ENCODE results near the gene F12.
"Not testable (repeated sequence)": the region's sequence is repeated elsewhere in the genome, so short reads cannot be mapped to it uniquely, and the experiment has no call there.

The F12 gene

DNA sequence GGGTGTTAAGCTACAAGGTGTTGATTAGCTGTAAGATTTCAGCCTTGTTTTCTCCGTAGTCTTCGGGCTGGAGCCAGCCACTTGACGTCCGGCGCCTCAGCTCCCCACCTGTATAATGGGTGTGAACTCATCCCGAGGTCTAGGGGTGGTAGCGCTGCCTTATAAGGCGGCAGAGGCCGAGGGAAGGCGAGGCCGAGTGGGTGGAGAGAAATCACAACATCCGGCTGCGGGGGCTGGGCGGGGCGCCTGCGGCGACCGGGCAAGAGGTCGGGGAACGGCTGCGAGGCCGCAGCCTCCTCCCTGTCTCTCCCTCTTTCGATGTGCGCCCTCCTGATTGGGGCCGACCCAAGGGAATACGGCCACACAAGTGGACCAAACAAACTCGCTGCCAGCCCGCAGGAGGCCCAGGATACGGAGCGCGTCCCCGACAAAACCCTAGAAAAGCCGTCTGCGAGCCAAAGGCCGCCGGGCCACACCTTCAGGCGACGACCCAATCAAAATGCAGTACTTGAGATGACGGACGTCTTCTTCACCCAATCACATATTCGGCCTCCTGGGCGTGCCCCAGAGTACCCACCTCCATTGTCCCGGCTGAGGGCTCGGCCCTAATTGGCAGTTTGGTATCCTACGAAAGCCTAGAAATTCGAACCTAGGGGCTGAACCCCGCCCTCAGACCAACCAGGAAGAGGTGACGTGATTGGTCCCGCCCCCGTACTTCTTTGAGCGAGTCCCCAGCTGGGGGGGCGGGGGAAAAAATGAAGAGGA is 16.6 kb upstream of the F12 start:
- intact Hi-C loops (cut with DNase I): loop anchor here (2.0 to 5.0 kb wide), 2 partner anchors 27 to 91 kb away; partner anchors contain the start of gene DDX41

DNA sequence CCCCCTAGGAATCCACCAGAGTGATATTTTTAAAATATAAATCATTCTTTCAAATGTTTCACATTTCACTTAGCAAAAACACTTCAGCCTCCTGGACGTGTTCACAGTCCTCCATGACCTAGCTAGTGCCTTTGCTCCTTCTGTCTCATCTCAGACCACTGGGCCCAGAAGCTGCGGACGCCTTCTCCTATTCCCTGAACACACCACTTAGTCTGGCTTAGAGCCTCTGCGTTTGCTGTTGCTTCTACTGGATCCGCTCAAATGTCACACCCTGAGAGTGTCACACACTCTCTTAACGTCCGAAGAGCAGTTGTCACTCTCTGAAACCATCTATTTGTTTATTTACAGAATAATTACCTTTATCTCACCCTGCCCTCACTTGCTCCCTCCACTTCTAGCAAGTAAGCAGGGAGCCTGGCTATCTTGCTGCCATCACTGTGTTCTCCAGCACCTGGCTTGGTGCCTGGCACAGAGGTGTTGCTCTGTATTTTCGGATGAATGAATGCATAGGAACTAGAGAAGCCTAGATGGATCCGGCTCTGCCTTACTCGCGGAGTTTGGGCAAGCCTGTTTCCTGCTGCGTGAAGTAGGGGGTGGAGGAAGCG is 15.9 kb upstream of the F12 start:
- no peak for DNase-seq
- intact Hi-C loops (cut with DNase I): loop anchor here (5.0 kb wide), 1 partner anchor 92 kb away; the partner anchor contains the start of gene DDX41

More for the DNA sequence above, 16.6 kb upstream of the F12 start:
- peak; percentile 98 to 100 (median 100) for DNase-seq

DNA sequence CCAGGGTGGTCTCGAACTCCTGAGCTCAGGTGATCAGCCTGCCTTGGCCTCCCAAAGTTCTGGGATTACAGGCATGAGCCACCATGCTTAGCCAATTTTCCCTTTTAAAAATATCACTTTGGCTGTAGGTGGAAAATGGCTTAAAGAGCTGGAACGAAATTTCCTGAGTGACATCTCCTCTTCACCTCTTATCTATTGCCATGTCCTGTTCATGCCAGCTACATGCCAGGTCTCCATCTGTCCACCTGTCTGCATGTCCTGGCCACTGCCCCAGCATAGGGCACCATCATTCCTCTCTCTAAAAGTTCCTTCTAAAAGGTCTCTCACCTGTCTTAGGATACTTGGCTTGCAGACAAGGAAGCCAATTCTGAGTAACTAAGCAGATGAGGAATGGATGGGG is 14.3 kb upstream of the F12 start:
- intact Hi-C loops (cut with DNase I): no loop called here
- DNase-seq: no peak

DNA sequence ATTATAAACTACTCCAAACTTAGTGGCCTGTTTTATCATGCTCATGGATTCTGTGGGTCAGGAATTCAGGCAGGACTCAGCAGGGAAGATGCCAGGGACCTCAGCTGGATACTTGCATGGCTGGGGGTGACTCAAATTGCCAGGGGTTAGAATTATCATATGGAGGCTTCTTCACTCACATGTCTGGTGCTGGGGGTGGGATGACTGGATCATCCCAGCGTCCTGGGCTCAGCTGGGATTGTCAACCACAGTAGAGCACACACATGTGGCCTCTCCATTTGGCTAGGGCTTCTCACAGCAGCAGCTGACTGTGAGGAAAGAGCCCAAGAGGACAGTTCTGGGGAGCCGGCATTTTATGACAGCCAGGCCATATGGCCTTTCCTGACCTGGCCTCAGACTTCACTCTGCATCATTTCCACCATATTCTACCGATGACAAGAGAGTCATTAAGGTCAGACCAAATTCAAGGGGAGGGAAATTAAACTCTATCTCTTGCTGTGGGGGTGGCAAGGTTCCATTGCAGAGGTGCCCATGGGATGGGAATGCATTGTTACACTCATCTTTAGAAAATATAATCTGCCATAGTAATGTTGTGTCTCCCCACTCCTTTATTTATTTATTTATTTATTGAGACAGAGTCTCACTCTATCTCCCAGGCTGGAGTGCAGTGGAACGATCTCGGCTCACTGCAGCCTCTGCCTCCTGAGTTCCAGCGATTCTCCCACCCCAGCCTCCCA is 11.9 kb upstream of the F12 start:
- intact Hi-C loops (cut with DNase I): no loop called here
- no peak for DNase-seq

DNA sequence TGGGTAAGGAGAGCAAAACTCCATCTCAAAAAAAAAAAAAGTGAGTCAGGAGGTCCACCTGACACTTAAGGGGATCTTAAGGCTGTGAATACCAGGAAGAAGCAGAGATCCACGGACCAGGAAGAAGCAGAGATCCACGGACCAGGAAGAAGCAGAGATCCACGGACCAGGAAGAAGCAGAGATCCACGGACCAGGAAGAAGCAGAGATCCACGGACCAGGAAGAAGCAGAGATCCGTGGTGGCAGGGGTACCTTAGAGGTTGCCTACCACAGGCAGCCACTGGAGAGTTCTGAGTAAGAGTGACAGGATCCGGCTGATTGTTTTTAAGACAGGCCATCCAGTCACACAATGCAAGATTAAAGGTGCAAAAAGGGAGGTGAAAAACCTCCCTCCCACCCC is 11.1 kb upstream of the F12 start:
- DNase-seq; intact Hi-C loops (cut with DNase I): not testable (repeated sequence)

DNA sequence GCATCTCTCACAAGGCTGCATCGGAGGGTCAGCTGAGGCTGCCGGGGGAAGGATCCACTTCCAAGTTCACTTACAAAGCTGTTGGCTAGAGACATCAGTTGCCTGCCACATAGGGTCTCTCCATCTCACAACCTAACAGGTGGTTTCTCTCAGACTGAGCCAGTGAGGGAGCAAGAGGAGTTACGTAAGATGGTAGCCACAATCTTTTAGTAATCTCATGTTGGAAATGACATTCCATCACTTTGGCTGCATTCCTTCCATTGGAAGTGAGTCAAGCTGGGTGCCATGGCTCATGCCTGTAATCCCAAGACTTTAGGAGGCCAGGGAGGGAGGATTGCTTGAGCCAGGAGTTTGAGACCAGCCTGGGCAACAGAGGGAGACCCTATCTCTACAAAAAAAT is 9.7 kb upstream of the F12 start:
- no peak for DNase-seq
- intact Hi-C loops (cut with DNase I): no loop called here

DNA sequence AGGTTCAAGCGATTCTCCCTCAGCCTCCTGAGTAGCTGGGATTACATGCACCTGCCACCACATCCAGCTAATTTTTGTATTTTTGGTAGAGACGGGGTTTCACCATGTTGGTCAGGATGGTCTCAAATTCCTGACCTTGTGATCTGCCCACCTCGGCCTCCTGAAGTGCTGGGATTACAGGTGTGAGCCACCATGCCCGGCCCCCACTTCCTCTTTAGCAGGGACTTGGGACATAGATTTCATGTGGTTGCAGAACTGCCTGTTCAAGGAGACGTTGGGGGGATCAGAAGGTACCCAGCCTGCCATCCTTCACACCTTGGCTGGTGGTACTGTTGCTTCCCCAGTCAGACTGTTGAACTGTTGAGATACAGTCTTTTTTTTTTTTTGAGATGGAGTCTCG is 7.7 kb upstream of the F12 start:
- DNase-seq; intact Hi-C loops (cut with DNase I): not testable (repeated sequence)

DNA sequence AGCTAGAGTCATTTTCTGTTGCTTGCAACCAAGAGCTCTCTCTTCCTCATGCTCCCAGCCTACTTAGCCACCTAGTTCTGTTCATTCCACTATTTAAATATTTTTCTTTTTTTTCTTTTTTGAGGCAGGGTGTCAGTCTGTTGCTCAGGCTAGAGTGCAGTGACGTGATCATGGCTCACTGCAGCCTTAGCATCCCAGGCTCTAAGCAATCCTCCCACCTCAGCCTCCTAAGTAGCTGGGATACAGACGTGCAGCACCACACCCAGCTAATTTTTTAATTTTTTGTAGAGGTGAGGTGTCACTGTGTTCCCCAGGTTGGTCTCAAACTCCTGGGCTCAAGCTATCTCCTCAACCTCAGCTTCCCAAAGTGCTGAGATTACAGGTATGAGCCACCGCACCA is 5.1 kb upstream of the F12 start:
- intact Hi-C loops (cut with DNase I): no loop called here
- peak in 4 of 42 donors; percentile 33 to 57 (median 47) for DNase-seq

DNA sequence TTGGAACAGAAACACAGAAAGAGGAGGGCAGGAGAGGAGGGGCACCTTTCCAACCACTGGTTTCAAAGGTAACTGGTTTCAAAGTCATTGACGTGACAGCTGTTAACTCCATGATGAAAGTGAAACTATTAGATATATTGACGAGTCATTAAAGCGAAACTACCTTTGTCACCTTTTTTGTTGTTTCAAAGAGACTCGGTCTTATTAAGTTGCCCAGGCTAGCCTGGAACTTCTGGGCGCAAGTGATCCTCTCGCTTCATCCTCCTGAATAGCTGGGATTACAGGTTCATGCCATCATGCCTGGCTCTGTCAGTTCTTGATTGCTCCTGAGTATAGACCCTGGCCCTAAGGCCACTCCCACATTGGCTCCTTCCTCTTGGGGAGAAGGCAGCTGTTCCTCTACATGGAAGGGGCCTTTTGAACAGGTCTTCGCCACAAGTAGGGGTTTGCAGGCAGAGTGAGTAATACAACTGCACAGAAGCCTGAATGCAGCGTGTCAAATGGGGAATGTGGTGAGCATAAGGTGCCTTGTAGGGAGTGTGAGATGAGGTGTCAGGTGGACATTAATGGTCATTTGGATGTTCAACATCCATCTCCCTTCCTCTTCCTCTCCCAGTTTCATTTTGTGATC is 3.4 kb upstream of the F12 start:
- intact Hi-C loops (cut with DNase I): no loop called here
- no peak for DNase-seq

DNA sequence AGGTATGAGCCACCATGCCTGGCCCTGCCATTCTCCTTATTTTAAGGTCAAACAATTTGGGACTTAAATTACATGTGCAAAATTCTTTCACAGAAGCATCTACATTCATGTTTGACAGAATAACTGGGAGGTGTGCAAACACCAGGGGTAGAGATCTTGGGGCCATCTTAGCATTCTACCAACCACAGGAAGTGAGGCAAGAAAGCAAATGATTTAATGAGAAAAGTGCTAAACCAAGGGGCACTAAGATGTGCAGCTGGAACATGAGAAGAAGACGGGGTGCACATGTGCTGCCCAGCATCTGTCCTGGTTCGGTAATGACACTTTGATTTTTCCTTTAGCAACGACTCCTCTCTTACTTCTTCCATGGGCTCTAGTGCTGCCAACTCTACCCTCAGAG is 1.2 kb upstream of the F12 start:
- intact Hi-C loops (cut with DNase I): no loop called here
- DNase-seq: no peak

DNA sequence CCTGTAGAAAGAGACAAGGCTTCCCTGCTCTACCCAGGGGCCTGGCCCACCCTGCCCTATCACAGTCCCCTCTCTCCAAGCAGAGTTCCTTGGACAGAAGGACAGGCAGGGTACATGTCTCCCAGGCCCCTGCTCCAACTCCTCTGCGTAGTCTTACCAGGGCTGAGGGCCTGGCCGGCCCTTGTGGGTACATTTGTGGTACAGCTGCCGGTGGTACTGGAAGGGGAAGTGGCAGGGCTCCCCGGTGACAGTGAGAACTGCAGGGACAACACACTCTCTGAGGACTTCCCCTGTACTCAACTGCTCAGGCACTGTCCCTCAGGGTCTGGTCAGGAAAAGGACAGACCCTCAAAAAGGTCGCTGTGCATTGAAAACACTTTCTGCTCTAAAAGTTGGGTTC is 3.6 kb downstream of the F12 start:
- DNase-seq: peak in 5 of 42 donors; percentile 12 to 43 (median 39)
- intact Hi-C loops (cut with DNase I): loop anchor here (5.0 kb wide), 1 partner anchor 46 kb away; no protein-coding TSS in a partner anchor

DNA sequence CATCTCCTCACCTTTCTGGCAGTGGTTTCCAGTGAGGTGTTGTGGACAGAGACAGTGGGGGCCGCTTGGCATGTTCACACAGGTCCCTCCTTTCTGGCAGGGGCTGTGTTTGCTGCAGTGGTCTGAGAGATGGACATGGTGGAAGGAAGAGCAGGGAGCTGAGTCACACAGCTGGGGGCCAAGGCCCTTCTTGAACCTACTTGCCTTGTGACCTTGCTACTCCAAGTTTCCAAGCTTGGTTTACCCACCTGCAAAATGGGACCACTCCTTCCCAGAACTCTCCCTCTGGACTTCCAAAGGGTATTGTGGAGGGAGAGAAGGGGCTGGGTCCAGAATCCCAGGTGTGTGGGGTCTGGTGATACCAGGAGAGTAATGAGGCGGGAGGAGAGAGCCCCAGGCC is 4.1 kb downstream of the F12 start:
- intact Hi-C loops (cut with DNase I): loop anchor here (5.0 kb wide), 1 partner anchor 47 kb away; no protein-coding TSS in a partner anchor
- no peak for DNase-seq

DNA sequence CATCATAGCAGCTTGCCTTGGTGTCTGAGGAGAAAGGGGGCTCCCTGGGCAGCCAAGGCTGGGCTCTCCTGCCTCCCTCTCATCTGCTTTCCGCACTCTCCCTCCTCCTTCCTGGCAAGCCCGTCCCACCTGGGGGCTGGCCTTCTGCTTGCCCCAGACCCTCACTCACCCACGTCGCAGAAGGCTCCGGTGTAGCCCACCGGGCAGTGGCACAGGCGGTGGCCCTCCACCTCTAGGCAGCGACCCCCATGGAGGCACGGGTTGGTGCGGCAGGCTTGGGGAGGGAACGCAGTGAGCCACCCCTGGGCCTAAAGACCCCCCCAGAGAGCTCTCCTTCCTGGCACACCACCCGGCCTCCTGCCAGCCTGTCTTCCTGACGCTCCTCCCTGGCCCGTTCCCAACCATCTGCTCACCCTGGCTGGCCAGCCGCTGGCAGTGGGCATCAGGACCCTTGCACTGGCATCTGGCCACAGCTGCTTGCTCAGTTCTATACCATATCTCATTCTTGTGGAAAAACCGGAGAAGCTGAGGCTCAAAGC is 4.7 kb downstream of the F12 start:
- DNase-seq: peak in 2 of 42 donors; percentile 41 to 47
- intact Hi-C loops (cut with DNase I): loop anchor here (5.0 kb wide), 1 partner anchor 48 kb away; no protein-coding TSS in a partner anchor

DNA sequence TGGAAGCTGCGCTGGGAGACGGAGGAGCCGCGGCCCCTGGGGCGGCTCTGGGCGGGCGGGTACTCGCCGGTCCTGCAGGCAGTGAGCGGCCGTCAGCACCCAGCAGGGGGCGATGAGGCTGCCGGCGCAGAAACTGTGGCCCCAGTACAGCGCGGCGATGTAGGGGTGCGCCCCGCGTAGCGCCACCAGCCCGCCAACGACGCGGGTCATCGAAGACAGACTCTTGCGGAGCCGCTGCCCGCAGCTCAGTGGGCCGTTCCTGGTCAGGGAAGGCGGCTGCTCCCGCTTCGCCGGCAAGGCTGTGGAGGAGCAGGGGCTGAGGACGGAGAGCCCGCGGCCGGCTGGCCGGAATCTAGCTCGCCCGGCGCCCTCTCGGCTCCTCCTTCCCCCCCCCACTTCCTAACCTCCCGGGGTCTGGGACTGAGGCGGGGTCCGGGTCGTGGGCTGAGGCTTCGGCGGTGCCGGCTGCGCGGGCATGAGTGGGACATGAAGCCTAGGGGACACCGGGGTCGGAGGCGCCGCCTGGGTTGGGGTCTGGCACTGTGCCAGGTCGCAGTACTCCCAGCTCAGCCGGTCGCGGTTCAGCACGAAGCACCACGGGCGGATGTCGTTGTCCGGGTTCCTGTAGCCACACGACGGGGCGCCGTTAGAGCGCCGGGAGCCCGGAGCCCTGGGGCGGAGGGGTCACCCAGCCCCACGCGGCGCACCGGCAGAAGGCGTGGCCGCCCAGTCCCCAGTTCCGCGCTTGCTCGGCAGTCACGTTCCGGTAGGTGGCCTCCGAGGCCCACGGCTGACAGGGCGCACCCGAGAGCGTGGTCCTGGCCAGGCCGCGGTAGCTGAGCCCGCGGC is 5.3 kb downstream of the F12 start:
- DNase-seq: peak in 41 of 42 donors; percentile 70 to 91 (median 81)
- intact Hi-C loops (cut with DNase I): no loop called here

DNA sequence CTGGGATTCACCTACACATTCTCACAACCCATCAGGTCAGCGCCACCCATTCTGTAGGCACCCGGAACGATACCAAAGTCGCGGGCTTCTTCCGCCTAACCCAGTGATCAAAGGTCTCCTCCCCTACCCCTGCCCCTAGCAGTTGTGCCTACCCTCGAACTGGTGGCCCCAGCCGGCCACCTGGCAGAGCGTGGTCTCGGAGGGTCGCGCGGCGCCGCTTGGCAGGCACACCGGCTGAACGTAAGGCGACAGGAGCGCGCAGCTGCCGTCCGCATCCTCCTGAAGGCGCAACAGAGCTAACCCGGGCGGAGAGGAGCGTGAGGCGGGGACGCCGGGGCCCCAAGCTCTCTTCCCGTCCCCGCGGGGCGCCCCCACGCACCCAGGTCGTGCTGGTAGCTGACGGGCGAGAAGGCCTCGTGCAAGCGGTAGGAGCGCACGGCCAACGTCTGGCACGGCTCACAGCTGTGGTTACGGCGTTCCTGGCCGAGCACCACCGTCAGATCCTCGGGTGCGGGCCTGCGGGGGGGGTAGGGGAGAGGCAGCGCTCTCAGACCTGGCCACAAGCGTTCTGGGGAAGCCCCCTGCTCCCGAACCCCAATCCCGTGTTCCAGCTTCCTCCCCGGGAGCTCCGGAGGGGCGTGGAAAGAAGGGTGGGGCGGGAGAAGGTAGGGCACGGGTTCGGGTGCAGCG is 6.1 kb downstream of the F12 start:
- peak in 41 of 42 donors; percentile 25 to 82 (median 65) for DNase-seq
- intact Hi-C loops (cut with DNase I): no loop called here

DNA sequence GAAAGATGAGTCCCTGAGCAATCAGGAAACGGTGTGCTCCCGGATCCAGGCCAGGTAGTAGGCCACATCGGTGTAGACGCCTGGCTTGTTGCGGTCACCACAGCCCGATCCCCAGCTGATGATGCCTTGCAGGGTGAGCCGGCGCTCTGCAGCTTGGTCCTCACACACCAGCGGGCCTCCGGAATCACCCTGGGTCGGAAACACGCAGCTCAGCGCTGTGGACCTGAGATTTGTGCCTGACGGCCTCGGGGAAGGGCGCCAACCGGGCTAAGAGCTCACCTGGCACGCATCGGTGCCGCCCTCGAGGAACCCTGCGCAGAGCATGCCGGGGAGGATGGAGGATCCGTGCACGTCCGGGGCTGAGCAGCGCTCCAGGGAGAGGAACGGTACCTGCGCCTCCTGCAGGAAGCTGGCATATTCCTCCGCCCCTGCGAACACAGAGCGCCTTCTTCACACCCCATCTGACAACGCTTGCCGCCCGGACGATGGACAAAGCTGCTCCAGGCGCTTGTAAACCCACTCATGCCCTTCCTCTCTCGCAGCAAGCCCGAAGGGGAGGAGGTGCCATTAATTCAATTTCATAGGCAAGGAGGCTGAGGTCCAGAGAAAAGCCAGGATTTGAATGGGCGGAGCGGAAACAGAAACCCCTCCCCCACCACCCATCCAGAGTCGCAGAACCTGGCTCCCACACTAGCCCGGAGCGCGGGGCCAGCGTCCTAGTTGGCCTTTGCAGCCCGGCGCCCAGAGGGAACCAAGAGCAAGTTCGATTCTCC is 6.9 kb downstream of the F12 start:
- DNase-seq: peak; percentile 52 to 93 (median 79)
- intact Hi-C loops (cut with DNase I): no loop called here
